Brain pericyte (primary cell): ENCODE measurements around the gene LEMD3.
A peak's percentile ranks its signal among the peaks of the same experiment; 100 is the strongest.

Experiments
- DNase-seq: peaks from one replicate; pipeline ENCODE4 v3.0.0-alpha.2; 2012; ENCODE audit warnings: low read depth, low spot score

The LEMD3 gene

DNA sequence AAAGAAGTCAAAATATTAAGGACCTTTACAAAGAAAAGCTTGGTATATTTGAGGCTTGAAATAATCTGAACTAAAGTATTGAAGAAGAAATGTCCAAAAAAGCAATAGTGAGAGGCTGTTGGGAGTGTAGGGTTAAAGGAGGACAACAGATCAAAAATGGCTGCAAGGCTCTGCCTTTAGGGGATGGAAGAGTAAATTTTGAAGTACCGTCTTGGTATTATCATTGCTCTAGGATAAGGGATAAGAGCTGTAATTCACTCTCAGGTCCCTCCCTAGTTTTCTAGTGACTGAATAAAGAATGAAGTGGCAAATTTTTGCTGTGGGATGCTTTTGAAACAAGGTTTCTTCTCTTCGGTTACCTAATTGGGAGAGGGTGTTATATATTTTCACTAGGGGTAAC is 38.7 kb downstream of the LEMD3 start:
- no peak for DNase-seq

DNA sequence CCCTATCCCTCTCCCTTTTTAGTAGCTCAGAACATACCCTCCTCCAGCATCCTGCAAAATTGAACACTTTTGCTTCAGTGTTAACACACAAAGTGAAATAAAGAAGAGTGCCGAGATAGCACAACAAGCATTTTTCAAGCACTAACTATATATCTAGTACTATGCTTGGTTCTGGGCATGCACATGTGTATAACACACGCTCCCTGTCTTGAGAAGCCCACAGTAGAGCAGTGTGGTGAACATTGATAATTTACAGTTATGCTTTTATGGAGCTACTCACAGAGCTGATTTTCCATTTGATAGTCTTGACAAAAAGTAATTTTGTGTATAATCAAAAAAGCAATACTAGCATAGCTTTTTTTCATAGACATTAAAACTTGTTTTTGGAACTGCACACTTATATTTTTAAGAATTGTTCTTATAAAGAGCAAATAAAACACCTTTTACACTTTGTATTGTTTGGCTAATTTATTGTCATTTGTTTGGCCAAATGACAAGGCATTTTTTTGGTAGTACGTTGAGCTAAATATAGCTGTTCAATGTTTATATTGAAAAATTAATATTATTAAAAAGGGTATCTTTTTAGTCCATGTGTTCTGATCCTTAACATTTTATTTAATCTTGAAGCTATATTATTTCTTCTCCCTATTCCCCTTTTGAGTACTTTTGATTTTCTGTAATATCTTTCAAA is 39.7 kb downstream of the LEMD3 start:
- DNase-seq = no peak

DNA sequence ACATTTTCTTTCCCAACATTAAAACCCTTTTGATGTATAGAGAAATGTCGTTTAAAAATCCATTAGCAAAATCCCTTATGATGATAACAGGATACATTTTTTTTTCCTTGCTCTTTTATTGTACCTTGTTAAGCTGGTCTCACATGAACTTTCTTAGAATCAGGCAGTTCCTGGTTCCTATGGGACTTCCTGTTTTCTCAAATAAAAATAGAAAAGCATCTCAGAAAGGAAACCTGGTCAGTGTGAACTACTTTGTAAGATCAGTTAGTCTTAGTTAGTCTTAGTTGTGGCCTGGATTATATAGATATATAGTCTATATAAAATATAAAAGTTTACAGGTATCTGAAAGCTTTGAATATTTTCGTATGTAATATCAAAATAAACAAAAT is 40.3 kb downstream of the LEMD3 start:
- DNase-seq = no peak

DNA sequence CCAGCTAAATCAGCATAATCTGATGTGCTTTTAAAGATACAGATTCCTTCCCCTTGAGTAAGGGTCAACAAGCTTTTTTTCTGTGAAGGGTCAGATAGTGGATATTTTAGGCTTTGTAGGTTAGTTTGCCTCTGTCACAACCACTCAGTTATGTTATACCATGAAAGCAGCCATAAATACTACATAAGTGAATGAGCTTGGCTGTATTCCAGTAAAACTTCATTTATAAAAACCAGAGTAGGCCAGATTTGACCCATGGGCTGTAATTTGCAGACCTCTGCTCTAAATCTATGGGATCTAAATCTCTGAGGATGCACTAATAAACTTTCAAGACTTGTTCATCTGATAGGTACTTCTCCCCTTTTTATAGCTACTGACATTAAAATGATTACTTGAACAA is 47.7 kb downstream of the LEMD3 start:
- DNase-seq = no peak

DNA sequence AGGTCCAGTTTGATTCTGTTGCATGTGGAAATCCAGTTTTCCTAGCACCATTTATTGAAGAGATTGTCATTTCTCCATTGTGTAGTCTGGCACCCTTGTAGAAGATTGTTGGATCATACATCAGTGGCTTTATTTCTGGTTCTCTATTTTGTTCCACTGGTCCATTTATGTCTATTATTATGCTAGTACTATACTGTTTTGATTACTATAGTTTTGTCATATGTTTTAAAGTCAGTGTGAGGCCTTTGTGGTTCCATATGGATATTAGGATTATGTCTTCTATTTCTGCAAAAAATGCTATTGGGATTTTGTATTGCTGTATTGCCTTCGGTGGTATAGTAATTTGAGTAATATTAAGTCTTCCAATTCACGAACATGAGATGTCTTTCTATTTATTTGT is 51.4 kb downstream of the LEMD3 start:
- DNase-seq = no peak

DNA sequence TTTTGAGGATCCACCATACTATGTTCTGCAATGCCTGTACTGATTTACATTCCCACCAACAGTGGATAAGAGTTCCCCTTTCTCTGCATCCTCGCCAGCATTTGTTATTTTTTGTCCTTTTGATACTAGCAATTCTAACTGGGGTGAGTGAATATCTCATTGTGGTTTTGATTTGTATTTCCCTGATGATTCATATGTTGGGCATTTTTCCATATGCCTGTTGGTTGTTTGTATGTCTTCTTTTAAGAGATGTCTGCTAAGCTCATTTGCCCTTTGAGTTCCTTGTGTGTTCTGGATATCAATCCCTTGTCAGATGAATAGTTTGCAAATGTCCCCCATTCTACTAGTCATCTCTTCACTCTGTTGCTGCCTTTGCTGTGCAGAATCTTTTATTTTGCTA is 60.1 kb downstream of the LEMD3 start:
- DNase-seq = peak; percentile 48

DNA sequence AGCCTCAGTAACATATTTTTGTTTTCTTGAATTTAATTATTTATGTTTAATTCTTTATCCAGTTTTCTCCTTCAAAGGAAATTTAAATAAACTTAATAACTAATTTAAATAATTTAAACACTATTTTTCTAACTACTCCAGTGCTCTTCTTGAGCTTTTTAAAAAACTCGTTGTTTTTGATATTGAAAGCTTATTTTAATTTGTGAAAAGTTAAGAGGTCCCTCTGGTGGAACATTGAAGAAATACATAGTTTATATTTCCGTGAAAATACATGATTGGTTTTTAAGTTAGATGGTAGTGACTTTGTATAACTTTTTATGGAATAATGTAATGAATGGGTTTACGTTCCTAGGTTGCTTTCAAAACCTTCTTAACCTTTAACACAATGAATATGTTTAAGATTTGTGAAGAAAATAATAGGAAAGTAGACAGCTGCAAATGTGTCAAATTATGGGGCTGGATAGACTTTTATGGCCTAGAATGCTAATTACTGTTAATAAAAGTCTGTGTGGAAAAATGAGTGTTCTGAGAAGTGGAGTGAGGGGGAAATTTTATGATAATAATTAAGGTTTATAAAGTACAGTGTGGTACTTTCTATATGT is 63.2 kb downstream of the LEMD3 start:
- DNase-seq = no peak

DNA sequence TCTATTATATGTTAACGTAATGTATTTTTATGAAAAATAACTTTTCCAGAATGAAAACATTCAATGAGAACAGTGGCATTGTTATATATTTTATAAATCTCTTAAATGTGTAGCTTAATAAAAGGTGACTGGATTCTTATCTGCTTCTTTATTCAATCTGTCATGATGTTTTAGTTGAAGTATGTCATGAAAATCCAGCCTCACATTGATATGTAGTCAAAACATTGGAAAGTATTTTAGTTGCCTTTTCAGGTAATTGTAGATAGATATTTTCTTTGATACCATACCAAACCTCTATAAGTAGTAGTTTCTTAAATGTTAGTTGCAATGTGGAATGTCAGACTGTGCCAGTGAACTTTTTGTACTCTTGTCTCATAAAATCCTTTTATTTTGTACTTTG is 67.8 kb downstream of the LEMD3 start:
- DNase-seq = no peak

DNA sequence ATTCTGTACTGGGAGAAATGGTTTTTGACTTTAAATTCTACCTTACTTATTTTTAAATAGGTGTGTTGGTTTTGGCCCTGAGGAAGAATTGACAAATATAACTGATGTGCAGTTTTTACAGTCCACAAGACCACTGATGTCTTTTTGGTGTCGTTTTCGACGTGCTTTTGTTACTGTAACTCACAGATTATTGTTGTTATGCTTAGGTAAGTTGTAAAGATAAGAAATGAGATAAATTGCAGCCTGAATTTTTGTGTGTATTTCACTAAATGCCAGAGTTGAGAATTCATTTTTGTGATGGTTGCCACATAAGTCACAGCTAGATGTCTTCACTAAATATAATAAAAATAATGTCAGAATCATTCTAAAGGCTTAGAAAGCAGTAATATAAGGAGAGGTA is 69.2 kb downstream of the LEMD3 start:
- DNase-seq = no peak

DNA sequence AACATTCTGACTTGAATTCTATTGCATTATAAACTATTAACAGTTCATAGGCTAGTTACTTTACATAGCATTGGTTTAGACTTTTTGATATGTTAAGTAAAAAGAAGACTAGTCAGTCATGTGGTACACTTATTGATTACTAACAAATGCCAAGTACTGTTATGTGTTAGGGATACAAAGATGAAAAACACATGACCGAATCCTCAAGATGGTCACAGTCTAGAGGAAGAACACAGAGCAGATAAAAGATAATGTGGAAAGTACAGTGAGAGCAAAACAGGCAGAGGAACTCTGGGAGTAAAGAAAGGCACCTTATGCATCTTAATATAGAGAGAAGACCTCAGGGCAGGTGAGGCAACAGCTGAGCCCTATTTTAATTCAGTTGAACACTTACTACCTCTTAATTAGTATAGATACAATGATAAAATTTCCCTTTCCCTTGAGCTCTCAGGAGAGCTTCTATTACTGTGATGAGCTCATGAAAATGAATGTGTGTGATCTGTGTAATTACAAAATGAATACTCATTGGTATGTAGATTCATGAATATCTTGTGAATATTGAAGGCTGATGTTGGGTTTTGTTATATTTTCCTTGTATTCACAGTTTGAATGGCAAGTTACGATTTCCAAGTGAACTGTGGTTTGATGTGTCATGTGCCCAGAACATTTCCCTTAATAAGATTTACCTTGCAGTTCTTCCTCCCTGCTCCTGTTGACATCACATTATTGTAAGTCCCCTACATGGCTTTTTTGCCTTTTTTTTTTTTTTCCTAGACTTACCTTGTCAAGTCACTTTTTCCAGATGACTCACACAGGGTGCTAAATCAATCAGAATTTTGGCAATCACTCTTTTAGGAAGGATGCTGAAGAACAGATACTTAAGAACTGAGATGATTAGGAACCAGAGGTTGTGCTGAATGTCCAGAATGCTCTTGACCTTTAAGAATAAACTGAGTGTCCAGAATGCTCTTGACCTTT is 79.6 kb downstream of the LEMD3 start:
- DNase-seq = no peak

DNA sequence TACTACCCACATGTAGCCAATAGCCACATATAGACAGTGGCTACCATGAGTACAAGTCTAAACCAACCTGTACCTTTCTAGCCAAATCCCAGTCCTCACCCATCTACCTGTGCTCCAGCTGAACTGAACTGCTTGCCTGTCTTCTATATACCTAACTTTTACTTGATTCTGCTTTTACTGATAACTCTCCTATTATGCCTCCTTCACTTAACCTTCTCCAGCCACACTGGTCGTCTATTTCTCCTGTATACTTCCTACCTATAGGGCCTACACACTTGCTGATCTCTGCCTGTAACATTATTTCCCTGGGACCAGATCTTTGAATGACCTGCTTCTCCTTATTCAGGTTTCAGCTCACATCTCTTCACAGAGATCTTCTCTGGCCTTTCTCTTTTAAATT is 83.1 kb downstream of the LEMD3 start:
- no peak for DNase-seq

DNA sequence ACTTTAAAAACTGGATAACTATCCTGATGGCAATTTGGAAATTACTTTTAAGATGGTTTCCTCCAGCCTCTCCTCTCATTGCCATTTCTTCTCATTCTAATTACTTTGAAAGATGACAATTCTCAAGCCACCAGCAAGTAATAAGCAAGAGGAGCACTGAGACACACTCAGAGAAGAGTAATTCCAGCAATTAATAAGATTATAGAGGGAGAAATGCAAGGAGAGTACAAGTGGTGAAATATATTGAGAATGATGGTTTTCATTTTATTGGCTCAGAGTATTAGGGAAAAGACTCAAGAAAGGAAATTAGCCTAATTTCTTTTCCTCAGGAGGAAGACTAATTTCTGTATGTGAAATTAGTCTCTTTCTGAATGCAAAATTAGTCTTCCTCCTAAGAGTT is 88.6 kb downstream of the LEMD3 start:
- DNase-seq = no peak

DNA sequence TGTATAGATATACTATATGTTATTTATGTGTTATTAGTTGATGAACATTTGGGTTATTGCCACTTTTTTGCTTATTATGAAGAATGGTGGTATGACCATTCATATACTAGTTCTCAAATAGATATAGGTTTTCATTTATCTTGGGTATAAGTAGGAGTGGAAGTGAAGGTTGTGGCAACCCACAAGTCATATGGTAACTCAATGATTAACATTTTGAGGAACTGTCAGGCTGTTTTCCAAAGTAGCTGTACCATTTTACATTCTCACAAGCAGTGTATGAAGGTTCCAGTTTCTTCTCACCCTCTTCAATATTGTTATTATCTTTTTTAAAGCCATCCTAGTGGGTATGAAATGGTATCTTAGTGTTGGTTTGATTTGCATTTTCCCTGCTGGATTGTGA is 90.1 kb downstream of the LEMD3 start:
- no peak for DNase-seq

DNA sequence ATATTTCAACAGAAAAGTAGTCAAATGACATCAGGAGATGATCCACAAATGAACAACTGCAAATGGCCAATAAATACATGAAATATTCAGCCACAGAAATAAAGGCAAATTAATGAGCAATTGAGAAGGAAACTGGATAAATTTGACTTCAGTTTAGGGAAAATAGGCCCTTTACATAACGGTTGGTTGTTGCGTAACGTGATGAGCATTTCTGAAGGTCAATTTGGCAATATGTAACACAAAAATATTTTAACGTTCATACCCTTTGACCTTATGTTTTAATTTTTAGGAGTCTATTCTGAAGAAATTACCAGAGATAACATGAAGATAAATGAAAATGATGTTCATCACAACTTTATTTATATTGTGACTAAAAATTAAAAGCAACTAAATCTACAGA is 94.4 kb downstream of the LEMD3 start:
- DNase-seq = no peak

DNA sequence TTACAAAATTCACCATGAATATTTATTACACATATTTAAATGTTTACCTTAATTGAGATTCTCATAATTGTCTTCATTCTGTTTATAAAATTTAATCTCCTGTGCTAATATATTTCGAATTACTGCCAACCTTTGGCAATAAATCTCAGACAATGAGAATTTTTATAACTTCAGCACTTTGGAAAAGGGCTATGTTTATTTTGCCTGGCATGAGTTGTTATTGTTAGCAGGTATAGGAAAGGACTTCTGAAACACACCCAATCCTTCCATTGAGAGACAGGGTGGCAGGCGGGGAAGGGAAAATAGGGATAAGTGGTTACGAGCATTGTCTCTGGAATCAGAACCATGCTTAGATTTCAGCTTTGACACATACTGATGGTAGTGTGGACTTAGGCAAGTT is 97.0 kb downstream of the LEMD3 start:
- no peak for DNase-seq

DNA sequence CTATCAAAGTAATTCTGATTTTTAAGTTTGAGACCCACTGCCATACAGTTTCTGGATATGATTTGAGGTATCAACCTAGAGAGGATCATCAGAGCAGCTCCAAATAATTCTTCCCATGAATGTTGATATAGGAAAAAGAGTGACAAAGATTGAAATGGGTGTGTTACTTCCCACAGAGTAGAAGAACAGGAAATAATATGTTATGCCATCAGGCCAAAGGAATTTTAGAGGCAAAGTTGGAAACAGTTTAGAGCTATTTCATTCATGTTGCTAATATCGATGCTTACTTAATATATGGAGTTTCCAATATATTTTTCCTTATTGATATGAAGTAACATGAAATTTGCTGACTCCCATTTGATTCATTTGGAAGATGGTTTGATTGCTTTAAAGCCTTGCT is 100.2 kb downstream of the LEMD3 start:
- no peak for DNase-seq

DNA sequence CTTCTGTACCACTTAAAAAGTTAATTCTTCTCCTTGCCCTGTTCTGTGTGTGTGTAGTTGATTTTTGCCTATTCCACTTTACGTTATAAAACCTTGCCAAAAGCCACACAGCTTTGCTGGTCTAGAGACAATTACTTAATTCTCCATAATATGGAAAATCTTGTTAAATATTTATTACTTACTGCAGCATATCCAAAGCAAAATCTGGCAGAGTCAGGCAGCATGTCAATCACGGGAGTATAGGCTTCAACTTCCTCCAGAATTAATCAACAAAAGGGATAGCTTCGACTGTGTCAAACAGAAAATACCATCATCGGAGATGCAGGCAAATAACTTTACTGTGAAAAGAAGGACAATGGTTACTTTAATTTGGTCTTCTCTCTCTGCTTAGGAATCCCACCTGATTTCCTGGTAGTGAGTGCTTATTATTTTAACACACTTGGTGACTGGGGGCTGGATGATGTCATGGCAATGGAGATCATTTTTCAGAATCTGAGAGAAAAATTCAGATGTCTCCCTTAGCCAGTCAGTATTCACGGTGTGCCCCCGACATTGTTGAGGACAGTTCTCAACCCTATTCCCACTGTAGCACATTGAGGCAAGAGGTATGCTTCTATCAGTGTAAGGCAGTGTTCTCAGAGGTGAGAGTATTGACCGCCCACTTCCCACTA is 105.4 kb downstream of the LEMD3 start:
- no peak for DNase-seq

DNA sequence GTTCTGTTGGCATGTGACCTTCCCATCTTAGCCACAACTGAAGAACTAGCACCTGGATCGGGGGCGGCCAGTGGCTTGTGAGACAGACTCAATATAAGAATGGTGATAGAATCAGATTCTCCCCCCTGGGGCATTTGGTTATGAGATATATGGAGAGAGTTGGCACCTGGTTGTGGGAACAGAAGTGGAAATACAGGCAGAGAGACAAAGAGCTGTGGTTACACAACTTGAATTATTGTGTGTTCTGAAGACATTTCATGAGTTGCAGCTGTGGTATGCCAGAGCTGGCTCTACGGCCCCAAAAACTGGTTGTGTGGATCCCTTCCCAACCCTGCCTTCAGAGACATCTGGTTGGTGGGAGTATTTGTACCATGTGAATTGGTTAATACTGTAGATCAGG is 106.2 kb downstream of the LEMD3 start:
- no peak for DNase-seq

DNA sequence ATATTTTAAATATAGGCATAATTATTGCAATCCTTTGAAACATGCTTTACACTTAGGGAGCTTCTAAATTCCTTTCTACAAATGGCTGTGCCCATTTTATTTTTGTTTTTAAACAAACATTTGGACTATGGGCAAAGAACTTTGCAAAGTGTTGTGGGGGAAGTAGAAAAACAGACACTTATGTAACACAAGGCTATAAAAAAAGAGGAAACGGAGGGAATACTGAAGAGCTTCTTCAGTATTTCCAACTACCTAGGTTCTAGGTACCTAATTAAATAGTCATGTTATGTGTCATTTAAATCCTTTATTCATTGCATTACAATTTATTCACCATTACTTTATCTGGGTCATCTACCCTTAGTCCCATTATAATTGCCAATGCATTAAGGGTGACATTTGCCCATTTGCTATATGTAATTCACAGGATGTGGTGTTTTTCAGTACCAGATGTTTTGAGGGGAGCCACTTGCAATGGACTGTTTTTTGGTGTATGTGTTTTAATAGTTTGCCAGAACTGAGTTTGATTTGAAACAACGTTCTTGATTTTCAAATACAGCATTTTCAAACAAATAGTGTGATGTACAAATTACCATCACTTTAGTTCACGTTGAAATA is 107.6 kb downstream of the LEMD3 start:
- no peak for DNase-seq

DNA sequence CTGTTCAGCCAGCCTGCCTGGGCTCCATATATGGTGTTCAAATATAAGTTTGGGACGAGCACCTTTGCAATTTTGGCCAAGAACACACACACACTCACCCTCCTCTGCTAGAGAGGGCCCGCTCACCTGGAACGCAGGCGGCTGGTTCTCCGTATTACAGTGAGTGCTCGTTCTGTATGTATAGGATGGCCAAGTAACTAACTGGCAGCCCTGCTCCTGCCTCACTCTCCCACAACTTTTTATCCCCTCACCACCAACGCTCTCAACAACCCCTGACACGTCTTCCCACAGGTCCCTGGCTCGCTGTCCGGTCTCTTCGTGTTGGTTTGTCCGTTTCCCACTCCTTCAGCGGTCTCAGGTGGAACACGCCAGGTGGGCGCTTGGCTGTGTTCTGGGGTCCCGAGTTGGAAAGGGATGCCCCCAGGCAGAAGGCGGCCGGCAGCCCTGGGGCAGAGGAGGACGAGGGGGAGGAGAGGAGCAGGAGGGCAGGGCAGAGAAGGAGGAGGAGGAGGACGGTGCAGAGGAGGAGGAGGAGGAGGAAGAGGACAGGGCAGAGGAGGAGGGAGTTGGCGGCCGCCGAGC is 108.7 kb downstream of the LEMD3 start:
- DNase-seq = no peak
